ENCODE results near the gene SLC35B3. TPM values are rescaled to one million over a fixed set of nuclear protein-coding genes. Genes with fewer than 3 reads are reported as not detected.

Gene SLC35B3
- total and polyA plus RNA-seq, 2 of the 8 experiments (the other 6 are each of a cell fraction or from before 2014, with no cell fraction given), result 5.5 to 9.8 TPM

GRCh38 chr6:8442150-8442549 lies 6.8 kb upstream of the SLC35B3 start:
- no peak overlapping the region for H2AK5ac ChIP-seq (ENCODE audit: low read depth, low read length)
- 0% methylated on average over 1 of the region's 1 CpG; no CpG with 5 or more reads in 1 of the 2 experiments for WGBS, 2 experiments (ENCODE audit: extremely low coverage in 1 of 2, insufficient coverage in 1 of 2, insufficient read length in 1 of 2, insufficient replicate concordance in 2 of 2, low coverage in 1 of 2, low lambda C conversion rate in 2 of 2, missing lambda C conversion rate in 1 of 2)
- H4K5ac ChIP-seq (ENCODE audit: insufficient read length, low read depth, low read length), result no peak overlapping the region
- H2BK5ac ChIP-seq (ENCODE audit: low read depth, low read length), result no peak overlapping the region
- H4K91ac ChIP-seq (replicated peaks; ENCODE audit: insufficient read length, low read length), result no peak overlapping the region
- no peak for FAIRE-seq
- CTCF ChIA-PET (ENCODE audit: partially characterized antibody), result interaction anchor here (1.0 kb wide), 1 partner anchor 311 kb away, joined by 3 read pairs; no protein-coding TSS in a partner anchor
- DNase-seq (ENCODE audit: low read depth in 1 of 2, low spot score in 2 of 2), result no peak
- H2BK12ac ChIP-seq (ENCODE audit: low read depth, low read length), result no peak overlapping the region
- H2AFZ ChIP-seq (ENCODE audit: low read length), result no peak overlapping the region
- H3K27me3 ChIP-seq (replicated peaks in 1 of 4; ENCODE audit: control insufficient read depth in 3 of 4, extremely low read depth in 1 of 4, insufficient read depth in 3 of 4, low read length in 3 of 4), result no peaks in the 10 kb centered on the region
- no peak overlapping the region for H3K4me3 ChIP-seq (ENCODE audit: extremely low read depth in 1 of 4, insufficient read depth in 2 of 4, low read depth in 3 of 4, low read length in 4 of 4)
- H3K18ac ChIP-seq (ENCODE audit: extremely low read depth, low read length), result no peak overlapping the region
- H3K9me3 ChIP-seq (ENCODE audit: insufficient read depth in 2 of 2, low read depth in 1 of 2, low read length in 1 of 2), result no peaks in the 10 kb centered on the region
- H3K79me2 ChIP-seq (ENCODE audit: control insufficient read depth in 1 of 2, insufficient read depth in 2 of 2, low read length in 2 of 2), result no peaks in the 10 kb centered on the region
- H3K9ac ChIP-seq (replicated peaks in 1 of 4; ENCODE audit: extremely low read depth in 1 of 4, low read depth in 3 of 4, low read length in 3 of 4), result no peak overlapping the region
- no peak overlapping the region for H3K14ac ChIP-seq (ENCODE audit: insufficient read length)
- no peak overlapping the region for H2BK20ac ChIP-seq (ENCODE audit: low read length)
- no peaks in the 10 kb centered on the region for H3K36me3 ChIP-seq (ENCODE audit: control insufficient read depth in 2 of 4, insufficient read depth in 4 of 4, low read length in 3 of 4)
- H4K8ac ChIP-seq (ENCODE audit: extremely low read depth, insufficient read depth, low read length), result no peak overlapping the region
- H4K20me1 ChIP-seq (replicated peaks in 1 of 2; ENCODE audit: control insufficient read depth in 1 of 2, insufficient read depth in 2 of 2, low read length in 2 of 2), result no peaks in the 10 kb centered on the region
- no peak overlapping the region for H3K4ac ChIP-seq (replicated peaks; ENCODE audit: insufficient read length, low read depth, low read length)
- H3K23me2 ChIP-seq (ENCODE audit: low read depth, low read length), result no peaks in the 10 kb centered on the region
- H3K56ac ChIP-seq (replicated peaks; ENCODE audit: insufficient read length, low read depth, low read length), result no peak overlapping the region
- no peaks in the 10 kb centered on the region for H3K79me1 ChIP-seq (ENCODE audit: low read depth, low read length)
- H2BK120ac ChIP-seq (replicated peaks; ENCODE audit: low read depth, low read length), result no peak overlapping the region
- POLR2A ChIA-PET (ENCODE audit: partially characterized antibody), result no interaction called here
- H3K27ac ChIP-seq (ENCODE audit: low read depth, low read length), result no peak overlapping the region
- no peak overlapping the region for H3K23ac ChIP-seq (ENCODE audit: insufficient read length)
- no peak overlapping the region for H2BK15ac ChIP-seq (ENCODE audit: low read length)
- H3K4me2 ChIP-seq (ENCODE audit: insufficient read depth in 1 of 2, low read depth in 2 of 2, low read length in 2 of 2), result no peak overlapping the region
- H3K4me1 ChIP-seq (replicated peaks in 1 of 4; ENCODE audit: control insufficient read depth in 3 of 4, insufficient read depth in 4 of 4, low read length in 3 of 4), result no peaks in the 10 kb centered on the region
- TF ChIP-seq TAF7 (optimal IDR thresholded peaks at IDR 0.05; ENCODE audit: borderline replicate concordance, low read depth, low read length) (no peak), SIN3A (conservative IDR thresholded peaks at IDR 0.05 in 1 of 2, IDR thresholded peaks at IDR 0.05 in 1 of 2; ENCODE audit: low read depth in 1 of 2, low read length in 2 of 2) (no peak), TEAD4 (IDR thresholded peaks at IDR 0.05; ENCODE audit: low read depth, low read length) (no peak), SUZ12 (IDR thresholded peaks at IDR 0.05; ENCODE audit: low read length) (no peak), CBX5 (IDR thresholded peaks at IDR 0.05; ENCODE audit: low read depth, low read length) (no peak), RFX5 (IDR thresholded peaks at IDR 0.05; ENCODE audit: borderline replicate concordance, low read depth, low read length) (no peak), KDM4A (IDR thresholded peaks at IDR 0.05; ENCODE audit: low read depth, low read length, severe bottlenecking) (no peak), HDAC6 (IDR thresholded peaks at IDR 0.05; ENCODE audit: low read depth, low read length) (no peak), EGR1 (IDR thresholded peaks at IDR 0.05; ENCODE audit: borderline replicate concordance, low read depth, low read length) (no peak), CHD2 (IDR thresholded peaks at IDR 0.05; ENCODE audit: low read length) (no peak), SRF (IDR thresholded peaks at IDR 0.05; ENCODE audit: low read depth, low read length) (no peak), MAFK (IDR thresholded peaks at IDR 0.05; ENCODE audit: low read depth, low read length) (no peak), ASH2L (IDR thresholded peaks at IDR 0.05; ENCODE audit: low read length) (no peak)
- TF ChIP-seq, protein P1, sequence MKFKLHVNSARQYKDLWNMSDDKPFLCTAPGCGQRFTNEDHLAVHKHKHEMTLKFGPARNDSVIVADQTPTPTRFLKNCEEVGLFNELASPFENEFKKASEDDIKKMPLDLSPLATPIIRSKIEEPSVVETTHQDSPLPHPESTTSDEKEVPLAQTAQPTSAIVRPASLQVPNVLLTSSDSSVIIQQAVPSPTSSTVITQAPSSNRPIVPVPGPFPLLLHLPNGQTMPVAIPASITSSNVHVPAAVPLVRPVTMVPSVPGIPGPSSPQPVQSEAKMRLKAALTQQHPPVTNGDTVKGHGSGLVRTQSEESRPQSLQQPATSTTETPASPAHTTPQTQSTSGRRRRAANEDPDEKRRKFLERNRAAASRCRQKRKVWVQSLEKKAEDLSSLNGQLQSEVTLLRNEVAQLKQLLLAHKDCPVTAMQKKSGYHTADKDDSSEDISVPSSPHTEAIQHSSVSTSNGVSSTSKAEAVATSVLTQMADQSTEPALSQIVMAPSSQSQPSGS (IDR thresholded peaks at IDR 0.05; ENCODE audit: low read length), result no peak

All from H1 (cell line).